ENCODE results near the gene ADGRV1. TPM values are rescaled to one million over a fixed set of nuclear protein-coding genes. Genes with fewer than 3 reads are reported as not detected.

Gene ADGRV1
- total RNA-seq, 1 experiment from 2014 or later, result 64.8 TPM

DNA sequence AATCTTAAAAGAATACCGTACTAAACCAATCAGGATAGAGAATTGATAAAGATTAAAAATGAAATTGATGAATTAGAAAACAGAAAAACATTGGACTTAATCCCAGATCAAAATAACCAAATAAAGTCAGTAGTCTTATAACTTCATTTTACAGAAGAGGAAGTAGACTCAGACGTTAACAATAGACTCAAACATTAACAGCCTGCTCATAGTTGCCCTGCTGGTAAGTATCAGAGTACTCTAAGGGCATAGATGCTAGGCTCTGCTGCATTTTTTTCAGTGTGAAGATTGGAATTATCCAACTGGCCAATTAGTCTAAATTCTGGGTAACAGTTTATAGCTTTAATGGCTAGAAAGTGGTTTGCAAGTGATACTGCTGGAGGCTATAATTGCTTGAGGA lies 42.9 kb downstream of the ADGRV1 start:
- Mint-ChIP-seq H3K27ac (no peak overlapping the region), H3K4me1 (peaks cover 5 to 7% of the 10 kb centered on the region in 2 experiments; a peak in 3 of 4 replicates), H3K9me3 (peaks cover 6 to 8% of the 10 kb centered on the region in 2 experiments), H3K4me3 (no peak overlapping the region), H3K27me3 (ENCODE audit: low read depth) (no peaks in the 10 kb centered on the region), H3K36me3 (ENCODE audit: insufficient read depth in 1 of 3, low read depth in 3 of 3) (peaks cover 7 to 24% (median 22%) of the 10 kb centered on the region in 3 experiments)
- H3K9me3 ChIP-seq (ENCODE audit: control insufficient read depth, low read depth, low read length), result no peaks in the 10 kb centered on the region
- no peak overlapping the region for H3K4me2 ChIP-seq (ENCODE audit: insufficient read depth, insufficient read length, low read length)
- no peaks in the 10 kb centered on the region for H3K79me1 ChIP-seq (ENCODE audit: insufficient read depth, low read depth, low read length, poor library complexity, severe bottlenecking)
- no peak overlapping the region for H4K8ac ChIP-seq (replicated peaks; ENCODE audit: insufficient read length, low read depth, low read length)
- DNase-seq, result no peak
- no peak overlapping the region for H3K27ac ChIP-seq (ENCODE audit: insufficient read length, low read depth, low read length)
- H2AFZ ChIP-seq (ENCODE audit: low read length), result no peak overlapping the region
- no peaks in the 10 kb centered on the region for H4K20me1 ChIP-seq (ENCODE audit: control insufficient read depth, insufficient read depth, insufficient read length)
- H3K18ac ChIP-seq (ENCODE audit: insufficient read length, low read depth, low read length), result no peak overlapping the region
- H3K23me2 ChIP-seq (ENCODE audit: insufficient read length, low read depth, low read length, poor library complexity, severe bottlenecking), result no peaks in the 10 kb centered on the region
- no peak overlapping the region for H2BK12ac ChIP-seq (ENCODE audit: insufficient read length, low read depth, low read length)
- no peak overlapping the region for H3K14ac ChIP-seq (ENCODE audit: insufficient read depth, low read length)
- no peak overlapping the region for H2BK20ac ChIP-seq (ENCODE audit: low read depth, low read length, poor library complexity, severe bottlenecking)
- H2AK5ac ChIP-seq (ENCODE audit: insufficient read length, low read length), result no peak overlapping the region
- H3K23ac ChIP-seq (ENCODE audit: insufficient read length, low read depth, low read length), result no peak overlapping the region
- no peak overlapping the region for H2BK5ac ChIP-seq (ENCODE audit: insufficient read length, low read length)
- H3T11ph ChIP-seq (ENCODE audit: low read length), result no peak overlapping the region
- peaks cover 4% of the 10 kb centered on the region; the same call in 1 of the 2 replicates for H3K79me2 ChIP-seq (ENCODE audit: insufficient read depth, low read length)
- H4K5ac ChIP-seq (ENCODE audit: insufficient read length, low read depth, low read length), result no peak overlapping the region
- no peak overlapping the region for H3K56ac ChIP-seq (ENCODE audit: insufficient read length, low read depth, low read length)
- H3K9ac ChIP-seq (ENCODE audit: extremely low read depth, insufficient read length, low read length), result no peak overlapping the region
- no peaks in the 10 kb centered on the region for H3K27me3 ChIP-seq (ENCODE audit: insufficient read depth, low read length)
- peaks cover 2% of the 10 kb centered on the region; the same call in 1 of the 2 replicates for H3K4me1 ChIP-seq (ENCODE audit: insufficient read depth, low read length)
- no CpG with 5 or more reads among the region's 2 CpGs for WGBS (ENCODE audit: extremely low coverage, insufficient read length, low lambda C conversion rate)
- H4K91ac ChIP-seq (ENCODE audit: insufficient read length, low read depth, low read length), result no peak overlapping the region
- no peak overlapping the region for H2BK15ac ChIP-seq (ENCODE audit: low read depth, low read length)
- TF ChIP-seq, protein P1, sequence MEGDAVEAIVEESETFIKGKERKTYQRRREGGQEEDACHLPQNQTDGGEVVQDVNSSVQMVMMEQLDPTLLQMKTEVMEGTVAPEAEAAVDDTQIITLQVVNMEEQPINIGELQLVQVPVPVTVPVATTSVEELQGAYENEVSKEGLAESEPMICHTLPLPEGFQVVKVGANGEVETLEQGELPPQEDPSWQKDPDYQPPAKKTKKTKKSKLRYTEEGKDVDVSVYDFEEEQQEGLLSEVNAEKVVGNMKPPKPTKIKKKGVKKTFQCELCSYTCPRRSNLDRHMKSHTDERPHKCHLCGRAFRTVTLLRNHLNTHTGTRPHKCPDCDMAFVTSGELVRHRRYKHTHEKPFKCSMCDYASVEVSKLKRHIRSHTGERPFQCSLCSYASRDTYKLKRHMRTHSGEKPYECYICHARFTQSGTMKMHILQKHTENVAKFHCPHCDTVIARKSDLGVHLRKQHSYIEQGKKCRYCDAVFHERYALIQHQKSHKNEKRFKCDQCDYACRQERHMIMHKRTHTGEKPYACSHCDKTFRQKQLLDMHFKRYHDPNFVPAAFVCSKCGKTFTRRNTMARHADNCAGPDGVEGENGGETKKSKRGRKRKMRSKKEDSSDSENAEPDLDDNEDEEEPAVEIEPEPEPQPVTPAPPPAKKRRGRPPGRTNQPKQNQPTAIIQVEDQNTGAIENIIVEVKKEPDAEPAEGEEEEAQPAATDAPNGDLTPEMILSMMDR (conservative IDR thresholded peaks at IDR 0.05), result no peak
- H2BK120ac ChIP-seq (ENCODE audit: low read depth, low read length, poor library complexity, severe bottlenecking), result no peak overlapping the region
- no peak overlapping the region for H3K4ac ChIP-seq (ENCODE audit: low read depth, low read length)

All from H9 (cell line).